GM19372 (cell line): ENCODE data around the gene CEP68.

Experiments
- ATAC-seq: cut with Tn5 transposase; IDR thresholded peaks from one replicate; pipeline ENCODE4 v1.9.1; 2021; ENCODE audit warnings: mild to moderate bottlenecking, low read depth, moderate library complexity; ENCODE audit not compliant: unreplicated experiment

CEP68 gene

GRCh38 chr2:65055422-65056214 lies 598 bp upstream of the CEP68 start:
- peak; percentile 27 for ATAC-seq

- no peak for ATAC-seq
These were observed 799 bp downstream of the CEP68 start for GRCh38 chr2:65057054-65057375.

GRCh38 chr2:65057391-65058052 lies 1.3 kb downstream of the CEP68 start:
- no peak for ATAC-seq

GRCh38 chr2:65059071-65059470 lies 2.9 kb downstream of the CEP68 start:
- ATAC-seq, result no peak

- no peak for ATAC-seq
These were observed 5.1 kb downstream of the CEP68 start for GRCh38 chr2:65061146-65061909.

GRCh38 chr2:65061910-65062339 lies 5.7 kb downstream of the CEP68 start:
- no peak for ATAC-seq

- no peak for ATAC-seq
These were observed 6.9 kb downstream of the CEP68 start for GRCh38 chr2:65062843-65063825.

GRCh38 chr2:65064728-65065552 lies 8.7 kb downstream of the CEP68 start:
- peak; percentile 79 for ATAC-seq

GRCh38 chr2:65067806-65068553 lies 11.8 kb downstream of the CEP68 start:
- no peak for ATAC-seq

- ATAC-seq, result no peak
These were observed 13.2 kb downstream of the CEP68 start for GRCh38 chr2:65069439-65069824.

GRCh38 chr2:65070172-65070830 lies 14.1 kb downstream of the CEP68 start:
- ATAC-seq, result no peak

- ATAC-seq, result no peak
These were observed 14.6 kb downstream of the CEP68 start for GRCh38 chr2:65070856-65071255.

- ATAC-seq, result no peak
These were observed 15.4 kb downstream of the CEP68 start for GRCh38 chr2:65071499-65072180.

GRCh38 chr2:65072181-65072970 lies 16.2 kb downstream of the CEP68 start:
- ATAC-seq, result peak; percentile 58

GRCh38 chr2:65073879-65074565 lies 17.8 kb downstream of the CEP68 start:
- ATAC-seq, result no peak

- no peak for ATAC-seq
These were observed 19.0 kb downstream of the CEP68 start for GRCh38 chr2:65075176-65075575.
